RWPE2 (cell line): Measurements from ENCODE around the gene PDHB.

Experiments
- ATAC-seq: fragments of 200-7000 bp; cut with Tn5 transposase; 3 replicates; pipeline ENCODE4 v1.9.1; 2021; ENCODE audit warnings: low read depth
- DNase-seq: peaks from one replicate; pipeline ENCODE4 v3.0.0-alpha.2; 2020; ENCODE audit warnings: low spot score
- H3K27ac ChIP-seq: fragments of 450-650 bp; 2 replicates; pipeline ENCODE4 v1.5.1; 2017; ENCODE audit warnings: mild to moderate bottlenecking; ENCODE audit not compliant: poor library complexity, severe bottlenecking
- H3K27me3 ChIP-seq: fragments of 250-450 bp; sonication (Bioruptor Pico); 2 replicates; pipeline ENCODE4 v1.5.1; 2021; ENCODE audit warnings: mild to moderate bottlenecking, moderate library complexity; ENCODE audit not compliant: insufficient read depth, poor library complexity, severe bottlenecking
- H3K36me3 ChIP-seq: fragments of 250-450 bp; sonication (Bioruptor Pico); 2 replicates; pipeline ENCODE4 v1.5.1; 2020; ENCODE audit warnings: low read depth, mild to moderate bottlenecking, moderate library complexity
- H3K4me1 ChIP-seq: fragments of 250-450 bp; sonication (Bioruptor Pico); 2 replicates; pipeline ENCODE4 v1.5.1; 2021; ENCODE audit warnings: mild to moderate bottlenecking, moderate library complexity; ENCODE audit not compliant: insufficient read depth, poor library complexity, severe bottlenecking
- H3K4me3 ChIP-seq: fragments of 250-450 bp; sonication (Bioruptor Pico); 2 replicates; pipeline ENCODE4 v1.5.1; 2021; ENCODE audit warnings: mild to moderate bottlenecking, moderate library complexity; ENCODE audit not compliant: severe bottlenecking
- H3K9me3 ChIP-seq: fragments of 250-450 bp; sonication (Bioruptor Pico); 2 replicates; pipeline ENCODE4 v1.5.1; 2021; ENCODE audit warnings: mild to moderate bottlenecking, moderate library complexity; ENCODE audit not compliant: severe bottlenecking
- CTCF ChIP-seq: fragments of 450-650 bp; IDR thresholded peaks from one replicate; pipeline ENCODE4 v1.5.1; 2017; ENCODE audit warnings: mild to moderate bottlenecking, moderate library complexity; ENCODE audit not compliant: poor library complexity, severe bottlenecking

PDHB gene

GRCh38 chr3:58421004-58421403 lies 12.6 kb downstream of the PDHB start:
- Histone ChIP-seq H3K4me1 (no peaks in the 10 kb centered on the region), H3K27ac (no peak overlapping the region), H3K27me3 (no peaks in the 10 kb centered on the region), H3K9me3 (no peaks in the 10 kb centered on the region), H3K4me3 (no peak overlapping the region), H3K36me3 (peaks cover 23% of the 10 kb centered on the region)
- ATAC-seq: no peak
- no peak for TF ChIP-seq CTCF
- DNase-seq: no peak

GRCh38 chr3:58419780-58420507 lies 13.7 kb downstream of the PDHB start:
- no peak for ATAC-seq
- no peak overlapping the region for H3K27ac ChIP-seq

GRCh38 chr3:58418227-58418626 lies 15.4 kb downstream of the PDHB start:
- TF ChIP-seq CTCF: no peak
- Histone ChIP-seq H3K27me3 (no peaks in the 10 kb centered on the region), H3K4me1 (no peaks in the 10 kb centered on the region), H3K27ac (no peak overlapping the region), H3K36me3 (0 out of 2 replicates have a peak, but pooled peaks cover 6% of the 10 kb centered on the region), H3K4me3 (no peak overlapping the region), H3K9me3 (no peaks in the 10 kb centered on the region)
- DNase-seq (no peak), ATAC-seq (no peak)

More at GRCh38 chr3:58419780-58420507, 13.7 kb downstream of the PDHB start:
- H3K9me3 ChIP-seq: no peaks in the 10 kb centered on the region
- H3K4me1 ChIP-seq: no peaks in the 10 kb centered on the region
- no peak overlapping the region for H3K4me3 ChIP-seq
- no peak for DNase-seq
- H3K27me3 ChIP-seq: no peaks in the 10 kb centered on the region
- no peak for TF ChIP-seq CTCF
- H3K36me3 ChIP-seq: peaks cover 12% of the 10 kb centered on the region

- no peak overlapping the region for H3K27ac ChIP-seq
- H3K36me3 ChIP-seq: 0 out of 2 replicates have a peak, but pooled peaks cover 5% of the 10 kb centered on the region
- TF ChIP-seq CTCF: no peak
- H3K4me3 ChIP-seq: no peak overlapping the region
- no peaks in the 10 kb centered on the region for H3K4me1 ChIP-seq
- ATAC-seq (no peak), DNase-seq (no peak)
- H3K27me3 ChIP-seq: no peaks in the 10 kb centered on the region
- no peaks in the 10 kb centered on the region for H3K9me3 ChIP-seq
These were observed 16.6 kb downstream of the PDHB start for GRCh38 chr3:58417075-58417474.

- H3K4me3 ChIP-seq: no peak overlapping the region
- no peaks in the 10 kb centered on the region for H3K9me3 ChIP-seq
- H3K36me3 ChIP-seq: 0 out of 2 replicates have a peak, but pooled peaks cover 5% of the 10 kb centered on the region
- H3K4me1 ChIP-seq: no peaks in the 10 kb centered on the region
- DNase-seq (no peak), ATAC-seq (no peak)
- no peak overlapping the region for H3K27ac ChIP-seq
- no peak for TF ChIP-seq CTCF
- H3K27me3 ChIP-seq: no peaks in the 10 kb centered on the region
These were observed 17.4 kb downstream of the PDHB start for GRCh38 chr3:58416191-58416590.
